H4 (cell line): Measurements from ENCODE around the gene AFDN. TPM values are rescaled to one million over a fixed set of nuclear protein-coding genes. Genes with fewer than 3 reads are reported as not detected.
A peak's percentile ranks its signal among the peaks of the same experiment; 100 is the strongest.

Experiments used
- DNase-seq: peaks from one replicate; pipeline ENCODE4 v3.0.0-alpha.2; 2015; ENCODE audit warnings: low spot score
- total RNA-seq: library from RNA; depleted of rRNA; stranded (reverse); fragments of >200 nt; shearing (Covaris generic); gene quantifications from 2 replicates; pipeline ENCODE4 v1.2.3, GENCODE V29; 2014

The AFDN gene
- total RNA-seq, 1 experiment from 2014 or later = 11.4 TPM

GRCh38 chr6:167839343-167839742 lies 12.6 kb downstream of the AFDN start:
- no peak for DNase-seq

DNA sequence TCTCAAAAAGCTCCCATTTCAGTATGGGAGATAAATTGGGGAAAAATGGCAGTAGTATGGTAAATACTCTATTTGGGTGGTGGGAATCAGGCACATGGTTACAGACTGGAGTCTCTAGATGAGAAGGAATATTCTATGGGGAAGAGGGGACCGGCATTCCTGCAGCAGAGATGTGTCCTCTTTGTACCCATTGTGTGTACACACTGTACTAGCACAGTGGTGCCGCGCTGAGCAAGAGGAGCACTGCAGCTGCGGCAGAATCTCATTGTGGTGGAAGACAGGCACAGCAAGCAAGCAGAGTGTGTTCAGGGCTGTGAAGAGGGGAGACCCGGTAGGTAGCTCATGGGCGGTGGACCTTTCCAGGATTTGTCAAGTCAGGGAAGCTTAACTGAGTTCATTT lies 13.0 kb downstream of the AFDN start:
- no peak for DNase-seq

DNA sequence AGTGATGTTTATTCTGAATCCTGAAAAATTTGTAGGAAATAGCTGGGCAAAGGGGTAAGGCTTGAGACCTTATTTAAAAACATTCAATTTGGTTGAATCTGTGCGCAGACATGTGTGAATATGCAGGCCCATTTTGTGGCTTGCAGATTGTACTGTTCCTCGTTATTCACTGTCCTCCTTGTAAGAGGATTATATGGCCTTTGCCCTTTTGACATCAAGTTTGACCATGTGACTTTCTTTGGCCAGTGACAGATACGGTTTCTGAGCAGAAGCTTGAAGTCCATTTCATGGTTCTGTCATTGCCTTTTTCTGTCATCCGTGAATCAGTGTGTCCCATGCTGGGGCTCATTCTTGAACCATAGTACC lies 13.4 kb downstream of the AFDN start:
- no peak for DNase-seq

GRCh38 chr6:167840526-167841179 lies 13.9 kb downstream of the AFDN start:
- no peak for DNase-seq

DNA sequence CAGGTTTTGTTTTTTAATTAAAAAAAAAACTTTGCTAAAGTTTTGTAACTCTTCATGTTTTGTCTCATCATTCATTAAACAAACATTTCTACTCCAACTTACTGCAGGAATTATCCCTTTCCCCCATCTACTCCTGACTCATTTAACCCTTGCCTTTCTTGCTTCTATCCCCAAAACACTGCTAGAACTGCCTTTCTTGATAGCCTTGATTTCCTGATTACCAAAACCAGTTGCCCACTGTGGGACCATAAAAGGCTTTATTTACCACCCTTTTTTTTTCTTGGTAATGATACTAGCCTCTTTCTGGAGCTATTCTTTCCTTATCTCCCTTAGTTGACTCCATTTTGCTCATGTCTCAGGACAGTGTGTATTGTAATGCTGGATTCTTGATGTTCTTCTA lies 15.3 kb downstream of the AFDN start:
- DNase-seq = no peak

- no peak for DNase-seq
Observed at GRCh38 chr6:167842457-167842856, 15.7 kb downstream of the AFDN start.

DNA sequence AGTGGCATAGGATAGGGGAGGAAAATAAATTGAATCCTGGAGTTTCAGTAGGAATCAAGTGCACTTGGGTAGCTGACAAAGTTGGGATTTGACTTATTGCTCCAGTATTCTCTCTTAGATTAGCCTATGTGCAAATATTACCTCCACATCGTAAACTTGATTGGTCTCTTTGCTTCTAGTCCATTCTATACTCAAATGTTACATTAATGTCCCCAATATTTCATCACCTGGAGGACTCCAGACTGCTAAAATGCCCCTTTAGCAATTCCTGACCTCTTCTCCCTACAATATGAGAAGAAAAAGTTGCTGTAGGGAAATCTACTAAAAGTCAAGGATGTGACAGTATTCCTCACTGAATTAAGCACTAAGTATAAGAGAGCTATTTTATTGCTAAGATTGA lies 16.3 kb downstream of the AFDN start:
- no peak for DNase-seq

GRCh38 chr6:167845856-167846255 lies 19.1 kb downstream of the AFDN start:
- DNase-seq = no peak

- DNase-seq = no peak
Observed at GRCh38 chr6:167846997-167847606, 20.4 kb downstream of the AFDN start.

GRCh38 chr6:167847936-167848335 lies 21.2 kb downstream of the AFDN start:
- DNase-seq = no peak

DNA sequence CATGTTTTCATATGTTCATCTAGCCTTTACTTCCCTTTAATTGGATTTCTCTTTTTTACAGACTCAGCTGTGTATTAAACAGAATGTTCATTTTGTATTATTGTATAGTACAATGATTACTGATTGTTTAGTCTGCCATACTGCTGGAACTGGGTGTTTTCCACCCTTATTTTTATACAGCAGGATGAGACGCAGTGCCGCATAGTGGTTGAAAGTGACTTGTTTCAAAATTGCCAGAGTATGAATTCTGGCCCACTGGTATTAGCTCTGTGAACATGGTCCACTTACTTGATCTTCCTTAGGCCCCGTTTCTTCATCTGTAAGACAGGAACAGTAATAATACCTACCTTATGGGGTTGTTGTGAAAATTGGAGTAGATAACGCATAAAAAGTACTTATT lies 22.1 kb downstream of the AFDN start:
- DNase-seq = no peak

DNA sequence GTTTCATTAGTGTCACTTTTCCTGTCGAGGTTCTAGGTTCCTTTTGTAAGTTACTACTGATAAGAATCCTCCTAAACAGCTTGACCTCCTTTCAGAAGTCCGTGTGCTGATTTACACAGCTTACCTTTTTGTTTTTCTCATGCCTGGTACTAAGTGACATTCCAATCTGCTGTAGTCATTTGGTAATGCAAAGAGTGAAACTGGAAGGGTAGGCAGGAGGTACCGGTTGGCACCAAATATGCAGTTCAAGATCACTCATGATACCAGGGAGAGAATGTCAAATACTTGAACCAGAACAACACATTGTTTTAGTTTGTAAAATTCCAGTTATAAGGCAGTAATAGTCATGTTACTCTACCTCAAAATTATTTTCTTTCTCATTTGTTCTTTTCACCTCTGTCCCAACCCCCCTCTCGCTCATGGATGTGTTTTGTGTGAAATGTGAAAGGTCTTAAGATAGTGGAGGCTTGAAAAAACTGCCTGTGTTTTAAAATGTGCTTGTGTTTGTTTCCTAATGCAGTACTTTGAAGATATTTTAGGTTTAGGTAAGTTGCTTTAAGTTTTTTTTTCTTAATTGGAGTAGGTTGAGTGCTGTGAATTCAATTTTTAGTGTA lies 23.2 kb downstream of the AFDN start:
- peak; percentile 44 for DNase-seq

GRCh38 chr6:167850782-167851181 lies 24.1 kb downstream of the AFDN start:
- DNase-seq = no peak

- DNase-seq = no peak
Observed at GRCh38 chr6:167851370-167851952, 24.8 kb downstream of the AFDN start.

DNA sequence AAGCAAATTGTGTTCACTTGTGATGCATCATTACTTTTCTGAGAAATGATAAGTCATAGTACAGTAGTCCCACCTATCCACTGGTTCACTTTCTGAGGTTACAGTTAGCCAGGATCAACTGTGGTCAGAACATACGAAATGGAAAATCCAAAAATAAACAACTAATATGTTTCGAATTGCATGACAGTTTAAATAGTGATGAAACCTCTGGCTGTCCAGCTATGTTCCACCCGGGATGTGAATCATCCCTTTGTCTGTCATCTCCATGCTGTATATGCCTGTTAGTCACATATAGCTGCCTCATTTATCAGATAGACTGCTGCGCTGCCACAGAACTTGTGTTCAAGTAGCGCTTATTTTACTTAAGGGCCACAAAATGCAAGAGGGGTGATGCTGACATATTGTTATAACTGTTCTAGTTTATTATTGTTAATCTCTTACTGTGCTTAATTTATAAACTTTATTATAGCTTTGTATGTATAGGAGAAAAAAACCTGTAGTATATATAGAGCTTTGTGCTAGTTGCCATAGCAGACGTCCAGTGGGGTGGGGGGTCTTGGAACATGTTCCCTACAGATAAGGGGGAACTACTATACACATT lies 29.2 kb downstream of the AFDN start:
- DNase-seq = peak; percentile 80

DNA sequence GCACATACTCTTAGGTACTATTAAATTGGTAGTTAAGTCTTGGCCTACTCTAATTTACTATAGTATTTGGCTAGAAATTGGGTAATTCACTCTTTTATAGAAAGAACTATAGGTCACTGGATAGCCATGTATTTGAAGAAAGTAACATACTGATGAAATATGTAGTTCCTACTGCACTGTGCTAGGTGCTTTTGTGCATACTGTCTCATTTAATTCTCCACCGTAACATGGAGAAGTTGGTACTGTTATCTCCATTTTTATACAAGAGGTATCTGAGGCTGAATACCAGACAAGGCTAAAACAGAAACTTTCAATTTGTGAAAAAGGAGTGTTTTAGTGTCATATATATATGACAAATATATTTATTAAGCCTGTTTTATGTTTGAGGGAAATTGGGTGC lies 29.8 kb downstream of the AFDN start:
- DNase-seq = no peak

DNA sequence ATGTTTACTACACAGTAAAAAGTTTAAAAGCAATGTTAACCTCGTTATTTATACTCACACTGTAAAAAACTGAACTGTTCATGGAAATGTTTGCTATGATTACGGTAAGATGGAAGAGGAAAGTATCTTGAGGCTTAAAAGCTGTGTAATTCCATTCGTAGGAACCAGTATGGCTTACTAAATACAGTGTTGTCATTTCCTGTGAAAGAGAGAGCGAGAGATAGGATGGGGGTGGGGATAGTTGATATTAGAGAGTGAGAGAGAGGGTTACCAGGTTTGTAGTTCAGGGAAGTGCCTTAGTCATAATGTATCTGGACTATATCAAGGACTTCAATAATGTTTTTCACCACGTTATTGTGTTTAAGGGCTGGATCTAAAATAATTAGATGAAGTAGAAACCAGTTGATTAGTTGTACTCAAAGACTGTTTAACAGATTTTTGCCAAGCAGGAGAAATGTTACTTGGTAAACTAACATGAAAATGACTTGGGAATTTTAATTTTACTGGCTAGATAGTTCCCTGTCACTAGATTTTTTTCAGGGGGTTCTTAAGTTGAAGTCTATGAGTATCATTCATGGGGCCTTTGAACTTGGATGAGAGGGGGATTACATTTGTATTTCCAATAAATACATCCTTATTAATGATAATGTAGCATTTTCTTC lies 30.4 kb downstream of the AFDN start:
- DNase-seq = peak; percentile 54

- DNase-seq = peak; percentile 33
Observed at GRCh38 chr6:167858086-167858591, 31.4 kb downstream of the AFDN start.

GRCh38 chr6:167858842-167859664 lies 32.3 kb downstream of the AFDN start:
- DNase-seq = no peak

DNA sequence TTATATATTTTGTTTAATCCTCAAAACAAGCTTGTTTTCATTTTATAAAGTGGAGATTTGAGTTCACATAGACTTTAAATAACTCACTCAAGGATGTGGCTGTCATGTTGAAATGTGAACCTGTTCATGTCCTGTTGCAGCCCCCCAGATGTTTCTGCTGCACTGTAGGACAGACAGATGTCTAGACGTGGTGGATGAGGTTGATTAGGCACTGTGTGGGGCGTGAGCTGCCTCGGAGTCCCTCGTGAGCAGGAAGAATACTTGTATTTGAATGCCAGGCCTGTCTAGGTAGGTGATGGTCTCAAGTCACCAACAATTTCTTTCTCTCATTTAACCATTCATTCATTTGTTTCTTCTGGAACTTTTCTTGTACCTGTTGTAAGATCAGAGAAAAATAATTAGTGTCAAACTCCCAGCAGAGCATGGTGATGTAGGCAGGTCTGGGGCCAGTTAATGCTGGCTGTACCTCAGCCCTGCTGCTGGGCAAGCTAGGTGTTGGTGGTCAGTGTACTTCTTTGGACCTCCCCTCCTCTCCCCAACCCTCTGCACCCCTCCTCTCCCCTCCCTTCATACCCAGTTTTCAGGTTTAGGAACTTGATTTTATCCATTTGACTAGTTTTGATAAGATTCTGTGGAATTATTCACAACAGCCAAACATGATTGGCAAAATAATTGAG lies 34.0 kb downstream of the AFDN start:
- no peak for DNase-seq
